Stimulated activated CD8-positive, alpha-beta memory T cell treated with anti-CD3 and anti-CD28 coated beads, Interleukin-15, amount 100 ng/mL, for 48 hours (primary cell): ENCODE data around the gene GMEB2.
"Not testable (repeated sequence)": the region's sequence is repeated elsewhere in the genome, so short reads cannot be mapped to it uniquely, and the experiment has no call there.

Source experiments
- DNase-seq, 2 donors: peaks; one replicate each; pipeline ENCODE4 v3.0.0-alpha.2; 2020; ENCODE audit warnings: low read depth in 2 of 2

Gene GMEB2

GRCh38 chr20:63626424-63627128 is at the start of gene GMEB2:
Gene GMEB2, minus strand, starts transcription at chr20:63627101. Its CDS starts 7,704 bp downstream, at chr20:63619397.
- DNase-seq = peak; percentile 60 to 69

GRCh38 chr20:63675681-63676368 is 48.9 kb upstream of the GMEB2 start:
- DNase-seq = no peak

- no peak for DNase-seq
Measured at GRCh38 chr20:63673951-63674350, 47.0 kb upstream of the GMEB2 start.

- no peak for DNase-seq
Measured at GRCh38 chr20:63672666-63673065, 45.8 kb upstream of the GMEB2 start.

- not testable (repeated sequence) for DNase-seq
Measured at GRCh38 chr20:63671695-63672094, 44.8 kb upstream of the GMEB2 start.

GRCh38 chr20:63668351-63668750 is 41.5 kb upstream of the GMEB2 start:
- DNase-seq = no peak

GRCh38 chr20:63667858-63668257 is 41.0 kb upstream of the GMEB2 start:
- no peak for DNase-seq

- DNase-seq = no peak
Measured at GRCh38 chr20:63665708-63666107, 38.8 kb upstream of the GMEB2 start.

- DNase-seq = no peak
Measured at GRCh38 chr20:63664861-63665594, 38.1 kb upstream of the GMEB2 start.

GRCh38 chr20:63664143-63664851 is 37.4 kb upstream of the GMEB2 start:
- no peak for DNase-seq

GRCh38 chr20:63663332-63664066 is 36.6 kb upstream of the GMEB2 start:
- no peak for DNase-seq

GRCh38 chr20:63662813-63663189 is 35.9 kb upstream of the GMEB2 start:
- no peak for DNase-seq

GRCh38 chr20:63661959-63662812 is 35.3 kb upstream of the GMEB2 start:
- no peak for DNase-seq

GRCh38 chr20:63661108-63661507 is 34.2 kb upstream of the GMEB2 start:
- no peak for DNase-seq

GRCh38 chr20:63660622-63661021 is 33.7 kb upstream of the GMEB2 start:
- no peak for DNase-seq

GRCh38 chr20:63660174-63660573 is 33.3 kb upstream of the GMEB2 start:
- not testable (repeated sequence) for DNase-seq

- DNase-seq = no peak
Measured at GRCh38 chr20:63659370-63659769, 32.5 kb upstream of the GMEB2 start.

- DNase-seq = no peak
Measured at GRCh38 chr20:63658749-63659187, 31.9 kb upstream of the GMEB2 start.

- peak; percentile 79 to 81 for DNase-seq
Measured at GRCh38 chr20:63657937-63658748, 31.2 kb upstream of the GMEB2 start, which contains the start of gene RTEL1. Gene RTEL1, plus strand, starts transcription at chr20:63658312. Its CDS starts 1,091 bp downstream, at chr20:63659403.
